NCI-H2029 (cell line): ENCODE measurements around the gene APC2.
A peak's percentile ranks its signal among the peaks of the same experiment; 100 is the strongest.

Source experiments
- DNase-seq: peaks from one replicate; lab custom pipeline; 2025; lab: John Stamatoyannopoulos, UW

The APC2 gene

GRCh38 chr19:1449467-1450442 lies at the start of gene APC2:
Gene APC2 (plus strand): TSS chr19:1450121. CDS start chr19:1453002, 2,881 bp downstream.
- no peak for DNase-seq

- DNase-seq: no peak
These were observed 49.4 kb upstream of the APC2 start for GRCh38 chr19:1400281-1401137.

- no peak for DNase-seq
These were observed 48.6 kb upstream of the APC2 start, which contains the start of gene GAMT for GRCh38 chr19:1401138-1401888. Gene GAMT (minus strand): TSS chr19:1401542. CDS start chr19:1401476, 66 bp downstream.

- no peak for DNase-seq
These were observed 48.1 kb upstream of the APC2 start for GRCh38 chr19:1401889-1402217.

- DNase-seq: no peak
These were observed 47.4 kb upstream of the APC2 start for GRCh38 chr19:1402411-1403070.

GRCh38 chr19:1406774-1407527 lies 43.0 kb upstream of the APC2 start:
- peak; percentile 97 for DNase-seq

- no peak for DNase-seq
These were observed 42.2 kb upstream of the APC2 start, which contains the start of gene DAZAP1 for GRCh38 chr19:1407528-1408299. Gene DAZAP1 (plus strand): TSS chr19:1407586. CDS start chr19:1407774, 188 bp downstream.

GRCh38 chr19:1408300-1409203 lies 41.4 kb upstream of the APC2 start:
- peak; percentile 51 for DNase-seq

GRCh38 chr19:1409204-1410005 lies 40.5 kb upstream of the APC2 start:
- no peak for DNase-seq

GRCh38 chr19:1410136-1410786 lies 39.7 kb upstream of the APC2 start:
- DNase-seq: no peak

GRCh38 chr19:1410789-1411188 lies 39.1 kb upstream of the APC2 start:
- no peak for DNase-seq

GRCh38 chr19:1411255-1412191 lies 38.4 kb upstream of the APC2 start:
- no peak for DNase-seq

- no peak for DNase-seq
These were observed 37.5 kb upstream of the APC2 start for GRCh38 chr19:1412323-1412923.

- DNase-seq: no peak
These were observed 36.7 kb upstream of the APC2 start for GRCh38 chr19:1412995-1413800.
